ENCODE data around the gene TEX35.
"Not testable (repeated sequence)": the region's sequence is repeated elsewhere in the genome, so short reads cannot be mapped to it uniquely, and the experiment has no call there.

Gene TEX35

DNA sequence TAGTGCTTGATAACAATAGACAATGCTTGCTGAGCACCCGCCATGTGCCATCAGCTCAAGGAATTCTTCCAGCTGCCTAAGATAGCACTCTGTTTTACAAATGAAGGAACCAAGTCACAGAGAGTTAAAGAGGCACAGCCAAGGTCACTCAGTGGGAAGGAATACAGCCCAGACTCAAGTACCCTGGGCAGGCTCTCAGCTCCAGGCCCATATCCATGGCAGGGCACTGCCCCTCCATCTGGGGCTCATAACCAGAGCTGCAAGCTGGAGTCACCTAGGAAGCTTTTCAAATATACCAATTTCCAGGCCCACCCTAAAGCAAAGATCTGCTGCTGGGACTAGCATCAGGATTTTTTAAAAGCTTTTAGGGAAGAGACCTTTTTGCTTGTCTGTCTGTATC, 17.8 kb upstream of the TEX35 start:
- DNase-seq = no peak

GRCh38 chr1:178495741-178496409, 17.0 kb upstream of the TEX35 start:
- no peak for DNase-seq

DNA sequence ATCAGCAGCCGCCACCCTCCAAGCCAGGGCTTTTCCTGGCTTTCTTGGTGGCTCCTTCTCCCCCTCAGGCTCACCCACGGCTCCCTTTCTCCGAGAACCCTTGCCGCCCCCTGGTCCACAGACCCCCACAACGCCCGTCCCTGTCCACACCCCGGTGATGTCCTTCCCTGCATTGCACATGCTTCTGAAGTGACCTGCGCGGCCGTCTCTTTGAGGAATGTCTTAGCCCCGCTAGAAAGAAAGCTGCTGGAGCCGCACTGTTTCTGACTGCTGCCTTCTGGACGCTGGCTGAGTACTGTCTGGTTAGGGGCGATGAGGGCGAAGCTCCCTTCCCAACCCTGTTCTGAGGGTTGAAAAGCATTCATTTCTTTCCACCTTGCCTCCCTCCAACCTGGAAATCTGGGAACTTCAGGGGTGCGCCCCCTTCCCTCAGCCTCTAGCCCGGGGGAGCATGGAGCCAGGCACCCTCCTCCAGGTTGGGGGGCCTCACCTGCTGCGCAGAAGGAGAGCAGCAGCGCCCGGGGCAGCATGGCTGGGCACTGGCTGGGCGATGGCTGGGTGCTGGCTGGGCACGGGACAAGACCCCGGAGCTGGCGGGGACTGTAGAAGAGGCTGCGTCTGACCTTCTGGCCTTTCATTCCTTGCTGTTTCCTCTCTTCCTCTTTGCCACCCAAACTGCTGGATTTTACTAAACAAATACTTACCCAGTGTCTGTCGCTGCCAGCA, 16.3 kb upstream of the TEX35 start, which contains the start of gene CLEC20A:
Gene CLEC20A (minus strand): TSS at position 555 of the 726 bp plus-strand sequence. CDS start 25 bp downstream, at position 530.
- no peak for DNase-seq

DNA sequence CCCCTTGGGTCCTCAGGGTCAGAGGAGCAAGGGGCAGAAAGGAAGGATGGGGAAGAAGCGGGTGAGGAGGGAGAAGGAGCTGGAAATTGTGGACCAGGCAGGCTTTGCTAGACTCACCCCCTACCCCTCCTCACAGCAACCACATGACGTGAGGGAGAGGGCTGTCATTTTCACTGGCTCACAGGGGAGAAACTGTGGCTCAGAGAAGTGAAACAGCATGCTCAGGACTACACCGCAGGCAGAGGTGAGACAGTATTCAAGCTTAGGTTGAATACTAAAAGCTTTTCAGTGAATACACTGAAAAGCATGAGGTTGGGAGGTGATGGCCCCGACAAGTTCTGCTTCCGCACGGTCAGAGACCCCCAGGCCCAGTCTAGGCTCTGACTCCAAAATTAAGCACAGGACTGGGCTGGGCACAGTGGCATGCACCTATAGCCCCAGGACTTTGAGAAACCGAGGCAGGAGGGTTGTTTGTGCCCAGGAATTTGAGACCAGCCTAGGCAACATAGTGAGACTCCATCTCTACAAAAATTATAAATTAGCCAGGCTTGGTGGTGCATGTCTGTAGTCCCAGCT, 14.9 kb upstream of the TEX35 start:
- no peak for DNase-seq

DNA sequence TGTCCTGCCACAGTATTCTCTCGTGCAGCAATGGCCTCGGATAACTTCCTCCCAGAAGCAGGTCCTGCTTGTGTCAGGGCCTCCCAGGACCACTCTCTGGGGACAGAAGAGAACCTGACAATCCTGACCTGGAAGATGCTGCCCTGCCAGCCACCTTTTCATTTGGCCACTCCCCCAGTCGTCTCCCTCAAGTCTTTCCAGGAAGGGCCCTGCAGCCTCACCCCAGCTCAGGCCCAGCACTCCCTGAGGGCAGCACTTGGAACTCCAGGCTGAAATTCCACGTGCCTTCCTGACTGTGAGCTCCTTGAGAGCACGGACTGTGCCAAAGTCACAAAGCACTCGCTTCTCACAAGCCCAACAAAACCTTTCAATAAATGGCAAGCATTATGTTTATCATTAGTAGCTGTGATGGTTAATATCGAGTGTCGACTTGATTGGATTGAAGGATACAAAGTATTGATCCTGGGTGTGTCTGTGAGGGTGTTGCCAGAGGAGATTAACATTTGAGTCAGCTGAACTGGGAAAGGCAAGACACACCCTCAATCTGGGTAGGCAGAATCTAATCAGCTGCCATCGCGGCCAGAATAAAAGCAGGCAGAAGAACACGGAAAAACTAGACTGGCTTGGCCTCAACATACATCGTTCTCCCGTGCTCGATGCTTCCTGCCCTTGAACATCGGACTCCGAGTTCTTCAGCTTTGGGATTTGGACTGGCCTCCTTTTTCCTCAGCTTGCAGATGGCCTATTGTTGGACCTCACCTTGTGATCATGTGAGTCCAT, 13.8 kb upstream of the TEX35 start:
- DNase-seq = no peak

GRCh38 chr1:178500091-178500770, 12.7 kb upstream of the TEX35 start:
- DNase-seq = no peak

GRCh38 chr1:178500936-178501554, 11.9 kb upstream of the TEX35 start:
- peak; percentile 5 for DNase-seq

- DNase-seq = peak; percentile 61
Observed at GRCh38 chr1:178501705-178502329, 11.1 kb upstream of the TEX35 start.

- no peak for DNase-seq
Observed at GRCh38 chr1:178502330-178502714, 10.6 kb upstream of the TEX35 start.

GRCh38 chr1:178502856-178503255, 10.1 kb upstream of the TEX35 start:
- DNase-seq = no peak

DNA sequence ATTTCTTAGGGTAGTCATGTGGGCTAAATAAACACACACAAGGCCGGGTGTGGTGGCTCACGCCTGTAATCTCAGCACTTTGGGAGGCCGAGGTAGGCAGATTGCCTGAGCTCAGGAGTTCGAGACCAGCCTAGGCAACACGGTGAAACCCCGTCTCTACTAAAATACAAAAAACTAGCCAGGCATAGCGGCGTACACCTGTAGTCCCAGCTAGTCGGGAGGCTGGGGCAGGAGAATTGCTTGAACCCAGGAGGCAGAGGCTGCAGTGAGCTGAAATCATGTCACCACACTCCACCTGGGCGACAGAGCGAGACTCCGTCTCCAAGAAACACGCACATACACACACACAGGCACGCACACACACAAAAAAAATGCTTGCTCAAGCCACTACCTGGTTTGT, 9.6 kb upstream of the TEX35 start:
- not testable (repeated sequence) for DNase-seq

GRCh38 chr1:178503849-178504248, 9.1 kb upstream of the TEX35 start:
- DNase-seq = no peak

GRCh38 chr1:178504286-178504685, 8.6 kb upstream of the TEX35 start:
- no peak for DNase-seq

- no peak for DNase-seq
Observed at GRCh38 chr1:178506177-178506576, 6.7 kb upstream of the TEX35 start.

- DNase-seq = no peak
Observed at GRCh38 chr1:178506669-178507068, 6.2 kb upstream of the TEX35 start.

DNA sequence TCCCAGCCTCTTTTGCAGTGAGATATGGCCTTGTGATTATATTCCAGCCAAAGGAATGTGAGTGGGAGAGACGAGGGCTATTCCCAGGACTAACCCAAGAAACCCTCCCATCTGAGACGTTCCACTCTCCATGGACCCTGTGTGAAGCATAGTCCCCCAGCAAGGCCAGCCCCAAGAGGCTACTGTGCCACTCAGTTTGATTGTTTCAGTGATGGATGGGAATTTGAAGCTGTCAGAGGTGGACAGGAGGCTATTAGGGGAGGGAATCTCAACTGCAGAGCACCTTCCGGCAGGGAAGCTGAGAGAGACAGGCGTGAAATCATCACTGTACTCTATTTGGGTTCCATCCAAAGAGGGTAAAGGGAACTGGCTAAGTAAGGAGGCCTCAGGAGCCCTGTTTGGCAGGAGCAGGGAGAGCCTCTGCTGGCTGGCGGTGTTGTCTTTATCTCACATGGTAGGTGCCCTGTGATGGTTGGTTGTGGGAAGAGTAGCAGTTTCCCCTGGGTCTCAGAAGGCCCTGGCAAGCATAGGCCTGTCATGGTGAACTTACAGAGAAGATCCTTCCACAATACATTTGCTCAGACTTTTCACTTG, 3.4 kb upstream of the TEX35 start:
- no peak for DNase-seq

DNA sequence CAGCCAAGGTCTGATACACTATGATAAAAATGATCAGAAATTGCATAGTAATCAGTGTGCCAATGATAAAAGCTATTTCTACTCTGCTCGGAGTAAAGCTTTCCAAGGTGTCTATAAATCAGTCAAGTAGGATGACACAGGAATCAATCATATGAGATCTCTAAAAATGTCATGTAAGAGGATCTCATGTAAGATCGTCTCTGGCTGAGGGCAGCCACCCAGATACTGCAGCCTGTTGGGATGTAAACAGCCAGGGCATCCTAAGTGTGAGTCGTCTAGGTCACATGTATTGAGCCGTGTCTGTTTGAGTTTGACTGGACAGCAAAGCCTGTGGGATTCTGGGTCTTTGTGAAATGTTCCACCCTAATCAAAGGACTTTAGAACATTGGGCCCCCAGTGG, 2.8 kb upstream of the TEX35 start:
- DNase-seq = no peak

DNA sequence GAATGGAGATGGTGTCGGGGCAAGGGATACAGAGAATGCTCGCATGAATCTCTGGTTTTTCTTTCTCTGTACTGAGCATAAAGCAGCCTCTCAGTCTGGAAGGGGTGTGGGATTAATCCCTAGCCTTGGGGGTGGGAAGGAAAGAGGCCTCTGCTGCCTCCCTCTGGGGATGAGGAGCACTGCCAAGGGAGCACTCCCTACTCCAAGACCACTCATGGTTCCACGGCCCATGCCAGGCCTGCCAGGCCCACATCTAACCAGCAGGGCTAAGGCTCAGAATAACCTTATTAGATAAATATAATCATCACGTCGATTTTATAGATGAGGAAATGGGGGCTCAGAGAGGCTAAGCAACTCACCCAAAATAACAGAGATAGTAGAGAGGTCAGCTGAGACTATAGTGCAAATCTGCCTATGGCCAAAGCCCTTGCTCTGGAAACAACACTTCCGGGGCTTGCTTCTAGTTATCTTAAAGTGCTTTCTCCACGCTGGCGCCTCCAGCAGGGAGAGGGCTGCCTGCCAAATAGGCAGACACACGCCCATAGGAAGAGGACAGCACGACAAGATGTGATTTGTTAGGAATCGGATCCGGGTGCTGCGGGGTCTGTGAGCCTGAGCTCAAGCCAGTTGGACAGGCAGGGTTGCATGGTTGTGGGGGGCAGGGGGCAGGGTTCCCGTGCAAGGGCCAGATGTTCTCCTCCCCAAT, 522 bp downstream of the TEX35 start:
- DNase-seq = peak; percentile 63

GRCh38 chr1:178516110-178516509, 3.2 kb downstream of the TEX35 start:
- DNase-seq = no peak

DNA sequence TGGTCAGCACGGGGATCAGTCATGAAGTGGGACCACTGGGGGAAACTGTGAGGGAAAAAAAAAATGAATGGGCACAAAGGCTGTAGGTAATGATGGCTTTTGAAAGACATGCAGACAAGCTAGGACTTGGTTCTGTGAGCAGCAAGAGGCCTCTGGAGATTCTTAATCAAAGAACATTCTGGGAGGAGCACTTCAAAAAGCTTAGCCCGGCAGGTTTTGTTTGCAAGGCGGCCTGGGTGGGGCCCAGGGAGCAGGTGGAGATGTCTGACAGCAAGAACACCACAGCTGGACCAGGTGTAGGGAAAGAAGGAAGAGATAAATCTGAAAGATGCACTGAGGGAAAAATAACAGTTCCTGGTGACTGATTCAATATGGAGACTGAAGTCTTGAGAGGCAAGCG, 6.0 kb downstream of the TEX35 start:
- peak; percentile 62 for DNase-seq

- no peak for DNase-seq
Observed at GRCh38 chr1:178520803-178521202, 7.9 kb downstream of the TEX35 start.
